Superior temporal gyrus (tissue), 1 donor: ENCODE results near the gene MAG.

Source experiments
- DNase-seq: peaks from one replicate; pipeline ENCODE4 v3.0.0-alpha.2; 2016; ENCODE audit errors: extremely low spot score

The MAG gene

GRCh38 chr19:35318679-35319448 is 26.9 kb downstream of the MAG start:
- peak; percentile 83 for DNase-seq

GRCh38 chr19:35320065-35320713 is 28.2 kb downstream of the MAG start:
- DNase-seq, result no peak

DNA sequence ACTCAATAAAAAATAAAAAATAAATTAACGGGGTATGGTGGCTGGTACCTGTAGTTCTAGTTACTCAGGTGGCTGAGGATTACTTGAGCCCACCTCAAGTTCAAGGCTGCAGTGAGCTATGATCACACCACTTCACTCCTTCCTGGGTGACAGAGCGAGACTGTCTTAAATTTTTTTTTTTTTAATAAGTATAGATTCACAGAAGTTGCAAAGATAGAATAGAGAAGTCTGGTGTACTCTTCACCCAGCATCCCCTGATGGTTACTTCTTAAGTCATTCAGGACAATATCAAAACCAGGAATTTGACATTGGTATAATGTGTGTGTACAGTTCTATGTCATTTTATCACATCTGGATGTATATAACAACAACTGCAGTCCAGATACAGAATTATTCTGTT is 29.3 kb downstream of the MAG start:
- no peak for DNase-seq

DNA sequence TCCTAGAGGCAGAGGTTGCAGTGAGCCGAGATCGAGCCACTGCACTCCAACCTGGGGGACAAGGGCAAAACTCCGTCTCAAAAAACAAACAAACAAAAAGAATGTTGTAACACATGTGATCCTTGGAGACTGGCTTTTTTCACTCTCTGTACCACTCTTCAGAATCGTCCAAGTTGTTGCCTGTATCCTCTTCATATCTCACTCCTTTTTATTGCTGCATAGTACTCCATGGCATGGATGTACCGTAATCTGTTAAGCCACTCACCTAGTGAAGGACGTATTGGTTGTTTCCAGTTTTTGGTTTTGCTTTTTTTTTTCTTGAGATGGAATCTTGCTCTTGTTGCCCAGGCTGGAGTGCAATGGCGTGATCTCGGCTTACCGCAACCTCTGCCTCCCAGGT is 30.1 kb downstream of the MAG start:
- DNase-seq, result no peak

DNA sequence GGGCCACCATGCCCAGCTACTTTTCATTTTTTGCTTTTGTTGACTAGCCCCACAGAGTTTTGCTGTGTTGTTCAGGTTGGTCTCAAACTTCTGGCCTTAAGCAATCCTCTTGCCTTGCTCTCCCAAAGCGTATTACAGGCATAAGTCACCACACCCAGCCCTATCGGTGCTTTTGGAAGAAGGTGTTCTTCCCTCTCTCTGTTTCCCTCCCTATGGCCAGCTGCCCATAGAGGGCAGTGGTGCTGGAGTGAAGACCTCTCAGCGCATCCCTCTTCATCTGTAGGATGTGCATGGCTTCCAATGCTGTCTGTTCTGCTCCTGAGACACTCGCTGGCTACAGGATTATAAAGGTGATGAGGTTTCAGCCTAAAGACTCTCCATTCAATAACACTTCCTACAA is 35.7 kb downstream of the MAG start:
- DNase-seq, result no peak

DNA sequence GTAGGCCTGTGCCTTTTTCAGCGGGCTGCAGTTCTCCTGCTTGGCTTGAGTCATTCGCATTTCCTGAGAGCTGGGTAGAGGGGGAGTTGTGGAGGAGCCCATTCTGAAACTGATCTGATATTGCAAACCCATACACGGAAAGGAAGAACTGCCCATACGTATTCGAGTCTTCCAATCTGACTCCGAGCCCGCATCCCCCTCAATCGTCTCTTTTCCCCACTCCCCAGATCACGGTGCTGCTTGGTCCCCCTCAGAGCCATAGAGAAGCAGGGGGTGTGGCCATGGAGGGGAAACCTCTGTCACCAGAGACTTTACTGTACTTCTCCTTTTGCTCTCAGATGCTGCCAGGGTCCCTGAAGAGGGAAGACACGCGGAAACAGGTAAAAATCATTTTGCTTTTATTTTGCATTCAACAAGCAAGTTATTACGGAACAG is 36.9 kb downstream of the MAG start, which contains the start of gene CD22:
CD22 (plus strand) TSS at position 337 of the 435 bp plus-strand sequence. CDS start 2,854 bp downstream, outside the sequence.
- no peak for DNase-seq

- DNase-seq, result no peak
Measured at GRCh38 chr19:35329323-35329722, 37.4 kb downstream of the MAG start.

- no peak for DNase-seq
Measured at GRCh38 chr19:35330475-35330874, 38.5 kb downstream of the MAG start.

DNA sequence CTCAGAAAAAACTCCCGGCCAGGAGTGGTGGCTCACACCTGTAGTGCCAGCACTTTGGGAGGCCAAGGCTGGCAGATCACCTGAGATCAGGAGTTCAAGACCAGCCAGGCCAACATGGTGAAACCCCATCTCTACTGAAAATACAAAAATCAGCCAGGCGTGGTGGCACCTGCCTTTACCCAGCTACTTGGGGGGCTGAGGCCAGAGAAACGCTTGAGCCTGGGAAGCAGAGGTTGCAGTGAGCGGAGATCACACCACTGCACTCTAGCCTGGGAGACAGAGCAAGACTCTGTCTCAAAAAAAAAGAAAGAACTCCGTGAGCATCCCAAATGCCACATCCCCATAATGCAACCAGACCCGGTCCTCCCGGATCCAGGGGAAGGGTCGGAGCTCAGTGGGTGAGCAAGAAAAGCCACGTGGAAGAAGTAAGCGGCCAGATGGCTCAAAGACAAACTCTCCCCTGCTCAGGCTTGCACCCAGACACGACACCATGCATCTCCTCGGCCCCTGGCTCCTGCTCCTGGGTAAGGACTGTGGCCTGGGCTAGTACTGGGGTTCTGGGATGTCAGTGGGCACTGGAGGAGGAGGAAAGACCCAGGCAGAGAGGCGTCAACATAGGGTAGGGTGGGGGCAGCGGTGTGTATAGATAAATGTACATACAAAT is 39.7 kb downstream of the MAG start:
- no peak for DNase-seq

DNA sequence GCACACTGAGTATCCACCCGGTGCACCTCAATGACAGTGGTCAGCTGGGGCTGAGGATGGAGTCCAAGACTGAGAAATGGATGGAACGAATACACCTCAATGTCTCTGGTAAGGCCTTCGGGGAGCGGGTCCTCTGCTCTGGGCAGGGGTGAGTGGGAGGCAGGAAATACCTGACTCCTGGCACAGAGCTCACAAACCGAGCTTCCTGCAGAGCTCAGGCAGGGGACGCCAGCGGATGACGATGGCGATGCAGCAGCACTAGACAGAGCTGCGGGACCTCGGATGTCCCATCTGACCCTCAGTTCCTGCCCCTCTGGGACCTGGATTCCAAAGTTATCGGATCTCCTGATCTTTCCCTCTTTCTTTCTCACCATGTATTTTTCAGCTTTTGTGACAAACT is 40.9 kb downstream of the MAG start:
- DNase-seq, result no peak

DNA sequence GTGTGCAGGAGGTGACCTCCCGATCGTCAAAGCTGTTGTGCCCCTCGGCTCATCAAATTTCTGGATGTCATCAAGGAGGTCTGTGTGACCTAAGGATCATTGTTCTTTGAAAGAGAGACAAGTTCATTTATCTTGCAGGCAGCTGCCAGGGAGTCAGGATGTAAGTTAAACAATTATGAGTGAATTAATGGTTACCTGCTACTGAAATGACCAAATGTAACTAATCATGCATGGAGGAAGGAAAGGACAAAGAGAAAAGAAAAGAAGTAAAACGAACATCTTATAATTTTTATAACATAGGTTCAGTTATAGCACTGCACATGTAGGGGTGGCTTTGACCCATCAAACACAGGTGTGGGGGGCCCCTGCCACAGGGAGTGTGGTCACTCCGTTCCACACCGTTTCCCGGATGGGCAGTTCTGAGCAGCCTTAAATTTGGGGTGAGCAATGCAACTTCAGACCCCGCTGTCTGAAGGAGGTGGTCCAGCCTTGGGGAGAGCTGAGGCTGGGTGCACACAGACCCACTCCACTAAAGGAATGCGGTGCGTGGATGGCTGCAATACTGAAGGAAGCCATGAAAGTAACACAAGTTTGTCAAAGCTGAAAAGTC is 42.3 kb downstream of the MAG start:
- no peak for DNase-seq

- no peak for DNase-seq
Measured at GRCh38 chr19:35336166-35336955, 44.4 kb downstream of the MAG start.

DNA sequence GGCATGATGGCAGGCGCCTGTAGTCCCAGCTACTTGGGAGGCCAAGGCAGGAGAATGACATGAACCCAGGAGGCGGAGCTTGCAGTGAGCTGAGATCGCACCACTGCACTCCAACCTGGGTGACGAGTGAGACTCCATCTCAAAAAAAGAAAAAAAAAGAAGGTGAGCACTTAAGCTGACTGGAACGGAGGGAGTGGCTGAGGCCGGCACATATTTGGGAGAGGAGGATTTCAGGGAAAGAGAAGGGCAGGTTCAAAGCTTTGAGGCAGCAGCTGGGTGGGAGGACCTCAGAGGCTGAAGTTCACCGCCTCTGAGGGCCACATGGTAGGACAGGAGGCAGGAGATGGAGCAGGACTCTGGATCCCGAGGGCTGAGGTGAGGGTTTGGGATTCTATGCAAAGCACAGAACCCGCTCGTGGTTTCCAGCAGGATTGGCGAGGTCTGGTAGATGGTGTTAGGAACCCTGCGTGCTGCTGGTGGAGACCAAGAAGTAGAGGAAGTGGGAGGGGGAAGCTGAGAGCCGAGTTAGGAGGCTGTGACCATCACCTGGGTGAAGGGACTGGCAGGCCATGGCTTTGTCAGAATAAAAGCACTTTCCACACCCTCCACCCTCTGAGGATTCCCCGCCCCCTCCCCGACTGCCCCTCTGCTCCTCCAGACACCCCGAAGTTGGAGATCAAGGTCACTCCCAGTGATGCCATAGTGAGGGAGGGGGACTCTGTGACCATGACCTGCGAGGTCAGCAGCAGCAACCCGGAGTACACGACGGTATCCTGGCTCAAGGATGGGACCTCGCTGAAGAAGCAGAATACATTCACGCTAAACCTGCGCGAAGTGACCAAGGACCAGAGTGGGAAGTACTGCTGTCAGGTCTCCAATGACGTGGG is 45.4 kb downstream of the MAG start:
- no peak for DNase-seq

DNA sequence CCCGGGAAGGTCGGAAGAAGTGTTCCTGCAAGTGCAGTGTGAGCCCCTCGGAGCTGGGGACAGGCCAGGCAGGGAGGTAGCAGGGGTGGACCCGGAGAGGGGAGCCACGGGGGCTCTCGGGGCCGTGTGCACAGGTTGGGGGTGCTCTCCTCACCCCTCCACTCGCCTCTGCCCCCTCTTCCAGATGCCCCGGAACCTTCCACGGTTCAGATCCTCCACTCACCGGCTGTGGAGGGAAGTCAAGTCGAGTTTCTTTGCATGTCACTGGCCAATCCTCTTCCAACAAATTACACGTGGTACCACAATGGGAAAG is 46.0 kb downstream of the MAG start:
- no peak for DNase-seq

DNA sequence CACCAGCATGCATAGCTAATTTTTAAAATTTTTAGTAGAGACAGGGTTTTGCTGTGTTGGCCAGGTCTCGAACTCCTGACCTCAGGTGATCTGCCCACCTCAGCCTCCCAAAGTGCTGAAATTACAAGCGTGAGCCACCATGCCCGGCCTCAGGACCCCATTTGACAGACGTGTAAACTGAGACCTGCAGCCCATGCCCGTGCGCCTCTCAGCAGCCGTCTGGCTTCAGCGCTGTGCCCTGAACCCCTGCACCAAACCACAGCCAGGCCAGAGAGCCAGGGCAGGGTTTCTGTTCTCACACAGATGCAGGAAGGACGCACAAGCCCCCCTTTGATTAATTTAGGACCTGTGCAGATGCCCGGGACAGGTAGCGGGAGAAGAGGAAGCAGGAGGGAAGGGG is 48.5 kb downstream of the MAG start:
- DNase-seq, result no peak

DNA sequence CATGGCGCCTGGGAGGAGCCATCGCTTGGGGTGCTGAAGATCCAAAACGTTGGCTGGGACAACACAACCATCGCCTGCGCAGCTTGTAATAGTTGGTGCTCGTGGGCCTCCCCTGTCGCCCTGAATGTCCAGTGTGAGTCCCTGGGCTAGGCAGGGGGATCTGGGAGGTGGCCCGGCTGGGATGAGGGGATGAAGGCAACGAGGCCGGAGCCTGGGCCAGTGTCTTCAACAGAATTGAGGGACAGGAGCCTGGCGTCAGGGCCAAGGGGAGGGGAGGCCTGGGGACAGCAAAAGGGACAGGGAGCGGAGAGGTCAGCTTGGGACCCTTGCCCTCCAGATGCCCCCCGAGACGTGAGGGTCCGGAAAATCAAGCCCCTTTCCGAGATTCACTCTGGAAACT is 49.0 kb downstream of the MAG start:
- DNase-seq, result no peak

DNA sequence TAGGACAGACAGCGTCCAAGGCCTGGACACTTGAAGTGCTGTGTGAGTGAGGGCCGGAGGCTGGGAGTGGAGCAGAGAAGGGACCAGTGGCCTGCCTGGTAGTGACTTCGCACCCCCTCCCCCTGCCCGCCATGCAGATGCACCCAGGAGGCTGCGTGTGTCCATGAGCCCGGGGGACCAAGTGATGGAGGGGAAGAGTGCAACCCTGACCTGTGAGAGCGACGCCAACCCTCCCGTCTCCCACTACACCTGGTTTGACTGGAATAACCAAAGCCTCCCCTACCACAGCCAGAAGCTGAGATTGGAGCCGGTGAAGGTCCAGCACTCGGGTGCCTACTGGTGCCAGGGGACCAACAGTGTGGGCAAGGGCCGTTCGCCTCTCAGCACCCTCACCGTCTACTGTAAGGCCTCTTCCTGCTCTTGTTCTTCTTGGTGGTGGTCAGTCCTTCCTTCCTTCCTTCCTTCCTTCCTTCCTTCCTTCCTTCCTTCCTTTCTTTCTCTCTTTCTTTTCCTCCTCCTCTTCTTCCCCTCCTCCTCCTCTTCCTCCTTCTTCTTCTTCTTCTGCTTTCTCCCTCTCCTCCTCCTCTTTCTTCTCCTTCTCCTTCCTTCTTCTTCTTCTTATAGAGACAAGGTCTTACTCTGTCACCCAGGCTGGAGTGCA is 49.7 kb downstream of the MAG start:
- DNase-seq, result no peak

DNA sequence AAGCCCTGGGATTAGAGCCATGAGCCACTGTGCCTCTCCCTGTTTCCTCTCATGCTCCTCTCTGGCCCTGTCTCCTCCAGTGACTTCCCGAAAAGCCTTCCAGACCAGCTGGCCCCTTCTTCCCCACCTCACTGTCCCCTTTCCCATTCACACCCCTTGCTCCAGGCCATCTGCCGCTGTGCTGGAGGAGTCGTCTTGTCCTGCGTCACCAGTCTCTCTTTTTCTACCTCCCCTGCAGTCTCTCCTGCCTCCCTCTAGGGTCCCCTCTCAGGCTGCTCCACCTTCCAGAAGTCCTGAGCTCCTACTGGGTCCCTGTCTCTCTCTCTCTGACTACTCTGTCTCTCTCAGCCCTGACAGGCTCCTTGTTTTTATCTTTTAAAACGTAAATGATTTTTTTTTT is 50.5 kb downstream of the MAG start:
- DNase-seq, result no peak

GRCh38 chr19:35344511-35345031 is 52.6 kb downstream of the MAG start:
- no peak for DNase-seq

DNA sequence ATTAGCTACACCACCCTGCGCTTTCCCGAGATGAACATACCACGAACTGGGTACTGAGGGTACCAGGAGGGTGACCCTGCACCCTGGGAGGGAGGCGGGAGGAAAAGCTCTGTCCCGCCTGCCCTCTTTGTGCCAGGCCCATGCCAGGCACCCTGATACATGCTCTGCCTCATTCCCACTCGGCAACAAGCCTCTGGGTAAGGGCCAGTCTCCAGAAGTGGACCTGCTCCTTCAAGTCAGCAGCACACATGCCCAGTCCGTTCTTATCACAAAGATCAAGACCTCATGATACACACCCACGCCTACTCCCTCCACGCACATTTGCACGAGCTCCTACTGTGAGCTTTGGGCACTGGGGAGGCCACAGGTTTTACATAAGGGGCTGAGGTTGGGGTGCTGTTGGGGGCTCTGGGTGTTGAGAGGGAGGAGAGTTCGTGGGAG is 53.7 kb downstream of the MAG start:
- no peak for DNase-seq
